ENCODE results near the gene NRSN2. TPM values are rescaled to one million over a fixed set of nuclear protein-coding genes. Genes with fewer than 3 reads are reported as not detected.
"Not testable (repeated sequence)": the region's sequence is repeated elsewhere in the genome, so short reads cannot be mapped to it uniquely, and the experiment has no call there.

Gene NRSN2
- total and polyA plus RNA-seq, 12 donors = 12.1 to 53.9 (median 20.0) TPM

DNA sequence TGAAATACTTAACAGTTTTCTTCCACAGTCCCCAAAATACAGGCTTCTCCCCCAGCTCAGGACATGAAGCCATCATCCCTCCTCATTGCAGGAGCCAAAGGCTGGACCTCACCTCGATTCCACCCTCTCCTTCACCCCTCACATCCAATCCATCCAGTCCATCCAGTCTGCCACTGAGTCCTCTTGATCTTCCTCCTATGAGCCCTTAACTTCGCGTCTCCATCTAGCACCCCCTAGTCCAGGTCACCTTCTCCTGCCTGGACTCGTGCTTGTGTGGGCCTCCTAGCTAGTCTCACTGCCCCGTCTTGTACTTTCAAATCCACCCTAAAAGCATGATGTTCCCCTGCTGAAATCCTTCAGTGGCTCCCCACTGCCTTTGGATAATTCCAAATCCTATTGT is 37.0 kb downstream of the NRSN2 start:
- Histone ChIP-seq H3K27me3 (peaks cover 0 to 5% (median 0%) of the 10 kb centered on the region in 7 donors), H3K4me1 (peaks cover 0 to 18% (median 4%) of the 10 kb centered on the region in 9 donors), H3K9me3 (no peaks in the 10 kb centered on the region), H3K4me3 (no peak overlapping the region), H3K27ac (no peak overlapping the region), H3K36me3 (peaks cover 0 to 11% (median 0%) of the 10 kb centered on the region in 9 donors)
- TF ChIP-seq CTCF (IDR thresholded peaks at IDR 0.05) = no peak
- DNase-seq = no peak
- 94 to 95% methylated on average over 5 of the region's 5 CpGs for WGBS, 2 donors
- ATAC-seq = no peak
- intact Hi-C loops (cut with DNase I) = no loop called here

DNA sequence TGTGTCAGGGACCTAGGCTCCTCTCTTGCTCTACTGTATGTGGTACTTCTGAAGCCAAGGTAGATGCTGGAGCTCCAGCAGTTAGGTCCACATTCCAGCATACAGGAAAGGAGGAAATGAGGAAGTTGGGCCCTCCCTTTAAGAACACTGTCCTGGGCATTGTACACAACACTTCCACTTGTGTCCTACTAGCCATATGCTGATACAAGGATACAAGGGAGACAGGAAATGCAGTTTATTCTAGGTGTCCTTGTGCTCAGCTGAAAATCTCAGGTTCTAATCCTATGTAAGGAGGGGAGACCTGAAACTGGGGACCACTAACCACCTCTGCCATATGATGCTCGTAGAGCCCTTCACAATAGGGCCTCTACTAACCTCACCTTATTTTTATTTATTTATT is 37.8 kb downstream of the NRSN2 start:
- H3K27me3 ChIP-seq = peaks cover 0 to 5% (median 0%) of the 10 kb centered on the region in 7 donors
- no peak for DNase-seq
- peaks cover 0 to 18% (median 4%) of the 10 kb centered on the region in 9 donors for H3K4me1 ChIP-seq
- no peaks in the 10 kb centered on the region for H3K9me3 ChIP-seq
- intact Hi-C loops (cut with DNase I) = no loop called here
- whole genome bisulfite sequencing, 2 donors = 96 to 100% methylated on average over 1 of the region's 1 CpG
- no peak for TF ChIP-seq CTCF (IDR thresholded peaks at IDR 0.05)
- no peak overlapping the region for H3K4me3 ChIP-seq
- ATAC-seq = no peak
- no peak overlapping the region for H3K27ac ChIP-seq
- H3K36me3 ChIP-seq = peaks cover 0 to 20% (median 0%) of the 10 kb centered on the region in 9 donors

- Histone ChIP-seq H3K27me3 (peaks cover 0 to 5% (median 0%) of the 10 kb centered on the region in 7 donors), H3K36me3 (peaks cover 0 to 27% (median 0%) of the 10 kb centered on the region in 9 donors), H3K9me3 (no peaks in the 10 kb centered on the region), H3K4me1 (peaks cover 0 to 18% (median 4%) of the 10 kb centered on the region in 9 donors), H3K4me3 (no peak overlapping the region), H3K27ac (no peak overlapping the region)
- DNase-seq = no peak
- WGBS, 2 donors = 97% methylated on average over 5 of the region's 5 CpGs
- intact Hi-C loops (cut with DNase I) = no loop called here
- no peak for ATAC-seq
- no peak for TF ChIP-seq CTCF (IDR thresholded peaks at IDR 0.05)
Measured at GRCh38 chr20:385448-385847, 38.5 kb downstream of the NRSN2 start.

DNA sequence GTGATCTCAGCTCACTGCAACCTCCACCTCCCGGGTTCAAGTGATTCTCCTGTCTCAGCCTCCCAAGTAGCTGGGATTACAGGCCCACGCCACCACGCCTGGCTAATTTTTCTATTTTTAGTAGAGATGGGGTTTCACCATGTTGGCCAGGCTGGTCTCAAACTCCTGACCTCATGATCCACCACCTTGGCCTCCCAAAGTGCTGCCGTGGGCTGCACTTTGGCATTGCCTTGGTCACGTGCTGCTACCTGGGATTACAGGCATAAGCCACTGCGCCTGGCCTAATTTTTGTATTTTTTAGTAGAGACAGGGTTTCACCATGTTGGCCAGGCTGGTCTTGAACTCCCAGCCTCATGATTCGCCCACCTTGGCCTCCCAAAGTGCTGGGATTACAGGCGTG is 39.7 kb downstream of the NRSN2 start:
- peaks cover 0 to 39% (median 7%) of the 10 kb centered on the region in 9 donors for H3K36me3 ChIP-seq
- H3K9me3 ChIP-seq; H3K4me3 ChIP-seq; DNase-seq; H3K27ac ChIP-seq; H3K4me1 ChIP-seq; H3K27me3 ChIP-seq; intact Hi-C loops (cut with DNase I); ATAC-seq: not testable (repeated sequence)
- 97 to 98% methylated on average over 8 of the region's 8 CpGs for WGBS, 2 donors

GRCh38 chr20:387520-387919 is 40.6 kb downstream of the NRSN2 start:
- ATAC-seq (no peak), DNase-seq (no peak)
- TF ChIP-seq CTCF (IDR thresholded peaks at IDR 0.05) = no peak
- intact Hi-C loops (cut with DNase I) = no loop called here
- no peaks in the 10 kb centered on the region for H3K27me3 ChIP-seq
- no peaks in the 10 kb centered on the region for H3K9me3 ChIP-seq
- 98 to 100% methylated on average over 3 of the region's 3 CpGs for WGBS, 2 donors
- H3K4me3 ChIP-seq = no peak overlapping the region
- H3K36me3 ChIP-seq = peaks cover 0 to 48% (median 12%) of the 10 kb centered on the region in 9 donors
- H3K4me1 ChIP-seq = peaks cover 0 to 3% (median 0%) of the 10 kb centered on the region in 9 donors
- H3K27ac ChIP-seq = no peak overlapping the region
